WTC11 (cell line): ENCODE measurements around the gene VLDLR. TPM values are rescaled to one million over a fixed set of nuclear protein-coding genes. Genes with fewer than 3 reads are reported as not detected.

Source experiments
- ATAC-seq: fragments of 200-7000 bp; cut with Tn5 transposase; 2 replicates; pipeline ENCODE4 v1.10.0; 2021; ENCODE audit warnings: mild to moderate bottlenecking, moderate library complexity
- CTCF ChIA-PET: fragments of 300-600 bp; sonication (Branson Sonifier 250); formaldehyde crosslinking; loops from one replicate; lab custom pipeline; 2021; ENCODE audit warnings: antibody characterized with exemption; lab: Charles Lee
- POLR2A ChIA-PET: fragments of 350-600 bp; sonication (Branson Sonifier 250); formaldehyde crosslinking; loops from one replicate; lab custom pipeline; 2021; ENCODE audit warnings: antibody characterized with exemption; lab: Charles Lee
- DNase-seq: peaks from one replicate; pipeline ENCODE4 v3.0.0; 2021; ENCODE audit warnings: low spot score
- H3K27ac Mint-ChIP-seq: 2 replicates; pipeline ENCODE4 v1.8.0; 2021; ENCODE audit warnings: mixed read lengths
- H3K27me3 Mint-ChIP-seq: 2 replicates; pipeline ENCODE4 v1.8.0; 2021; ENCODE audit warnings: low read depth, mild to moderate bottlenecking, moderate library complexity, mixed read lengths
- H3K36me3 Mint-ChIP-seq: 2 replicates; pipeline ENCODE4 v1.8.0; 2021; ENCODE audit warnings: mixed read lengths
- H3K4me1 Mint-ChIP-seq: 2 replicates; pipeline ENCODE4 v1.8.0; 2022; ENCODE audit warnings: mixed read lengths
- H3K4me3 Mint-ChIP-seq: 2 replicates; pipeline ENCODE4 v1.8.0; 2021; ENCODE audit warnings: mild to moderate bottlenecking, moderate library complexity, mixed read lengths
- H3K9me3 Mint-ChIP-seq: 2 replicates; pipeline ENCODE4 v1.8.0; 2021; ENCODE audit warnings: mixed read lengths
- AFF4 ChIP-seq: sonication (generic); formaldehyde crosslinking; IDR thresholded peaks from 2 replicates; pipeline ENCODE4 v1.8.1; 2023; ENCODE audit warnings: mild to moderate bottlenecking, missing genetic modification reagents, borderline replicate concordance
- AR ChIP-seq: fragments of 250-450 bp; sonication (Bioruptor Pico); IDR thresholded peaks from 2 replicates; pipeline ENCODE4 v1.9.0; 2021; ENCODE audit warnings: mild to moderate bottlenecking
- ATF1 ChIP-seq: sonication (generic); formaldehyde crosslinking; IDR thresholded peaks from 2 replicates; pipeline ENCODE4 v1.8.1; 2023; ENCODE audit warnings: mild to moderate bottlenecking, moderate library complexity, missing genetic modification reagents
- CTCF ChIP-seq: fragments of 200-600 bp; IDR thresholded peaks from 2 replicates; pipeline ENCODE4 v1.8.0; 2022; ENCODE audit warnings: antibody characterized with exemption
- ELF4 ChIP-seq: sonication (generic); formaldehyde crosslinking; IDR thresholded peaks from 2 replicates; pipeline ENCODE4 v1.8.1; 2022; ENCODE audit warnings: low read depth, mild to moderate bottlenecking, moderate library complexity, missing genetic modification reagents
- ETV6 ChIP-seq: sonication (generic); formaldehyde crosslinking; IDR thresholded peaks from 2 replicates; pipeline ENCODE4 v1.8.1; 2022; ENCODE audit warnings: mild to moderate bottlenecking, missing genetic modification reagents
- FOXK1 ChIP-seq: sonication (generic); formaldehyde crosslinking; IDR thresholded peaks from 2 replicates; pipeline ENCODE4 v1.8.0; 2022; ENCODE audit warnings: mild to moderate bottlenecking, moderate library complexity, missing genetic modification reagents
- GABPB1 ChIP-seq: sonication (generic); formaldehyde crosslinking; IDR thresholded peaks from 2 replicates; pipeline ENCODE4 v1.8.1; 2023; ENCODE audit warnings: mild to moderate bottlenecking, missing genetic modification reagents
- HMGA2 ChIP-seq: fragments of 250-450 bp; sonication (Bioruptor Pico); IDR thresholded peaks from 2 replicates; pipeline ENCODE4 v1.4.0; 2021; ENCODE audit warnings: mild to moderate bottlenecking, moderate library complexity
- MAX ChIP-seq: sonication (generic); formaldehyde crosslinking; IDR thresholded peaks from 2 replicates; pipeline ENCODE4 v1.8.0; 2022; ENCODE audit warnings: mild to moderate bottlenecking, missing genetic modification reagents
- MXD4 ChIP-seq: fragments of 250-450 bp; sonication (Bioruptor Pico); IDR thresholded peaks from 2 replicates; pipeline ENCODE4 v1.8.0; 2021; ENCODE audit warnings: mild to moderate bottlenecking, moderate library complexity, borderline replicate concordance
- MYBL2 ChIP-seq: sonication (generic); formaldehyde crosslinking; IDR thresholded peaks from 2 replicates; pipeline ENCODE4 v1.8.1; 2023; ENCODE audit warnings: mild to moderate bottlenecking, moderate library complexity, missing genetic modification reagents
- NFATC4 ChIP-seq: fragments of 250-450 bp; sonication (Bioruptor Pico); IDR thresholded peaks from 2 replicates; pipeline ENCODE4 v1.9.0; 2021; ENCODE audit warnings: mild to moderate bottlenecking
- NR1H2 ChIP-seq: sonication (generic); formaldehyde crosslinking; IDR thresholded peaks from 2 replicates; pipeline ENCODE4 v1.9.0; 2021; ENCODE audit warnings: mild to moderate bottlenecking, moderate library complexity, missing genetic modification reagents
- NR2C2 ChIP-seq: sonication (generic); formaldehyde crosslinking; IDR thresholded peaks from 2 replicates; pipeline ENCODE4 v1.8.0; 2022; ENCODE audit warnings: mild to moderate bottlenecking, missing genetic modification reagents
- NR3C1 ChIP-seq: sonication (generic); formaldehyde crosslinking; conservative IDR thresholded peaks from 2 replicates; pipeline ENCODE4 v1.8.1; 2023; ENCODE audit warnings: low read depth, mild to moderate bottlenecking, missing genetic modification reagents
- OVOL2 ChIP-seq: fragments of 250-450 bp; sonication (Bioruptor Pico); IDR thresholded peaks from 2 replicates; pipeline ENCODE4 v1.9.0; 2021; ENCODE audit warnings: mild to moderate bottlenecking, borderline replicate concordance
- RELA ChIP-seq: sonication (generic); formaldehyde crosslinking; IDR thresholded peaks from 2 replicates; pipeline ENCODE4 v1.8.1; 2022; ENCODE audit warnings: missing genetic modification reagents, mild to moderate bottlenecking, borderline replicate concordance
- SMAD3 ChIP-seq: sonication (generic); formaldehyde crosslinking; IDR thresholded peaks from 2 replicates; pipeline ENCODE4 v1.8.0; 2022; ENCODE audit warnings: missing genetic modification reagents, mild to moderate bottlenecking, borderline replicate concordance
- ZNF219 ChIP-seq: sonication (generic); formaldehyde crosslinking; IDR thresholded peaks from 2 replicates; pipeline ENCODE4 v1.8.0; 2023; ENCODE audit warnings: missing genetic modification reagents, mild to moderate bottlenecking, borderline replicate concordance
- ZNF232 ChIP-seq: sonication (generic); formaldehyde crosslinking; IDR thresholded peaks from 2 replicates; pipeline ENCODE4 v1.8.0; 2022; ENCODE audit warnings: mild to moderate bottlenecking, missing genetic modification reagents
- ZNF396 ChIP-seq: fragments of 250-450 bp; sonication (Bioruptor Pico); IDR thresholded peaks from 2 replicates; pipeline ENCODE4 v1.8.0; 2021; ENCODE audit warnings: mild to moderate bottlenecking, moderate library complexity, borderline replicate concordance
- ZNF425 ChIP-seq: fragments of 250-450 bp; sonication (Bioruptor Pico); conservative IDR thresholded peaks from 2 replicates; pipeline ENCODE4 v1.9.0; 2021; ENCODE audit warnings: mild to moderate bottlenecking
- total RNA-seq: library from RNA; stranded (reverse); gene quantifications from 3 replicates; pipeline ENCODE4 v1.2.3, GENCODE V29; 2021

Gene VLDLR
- total RNA-seq, 1 experiment from 2014 or later = 40.8 TPM

- Mint-ChIP-seq H3K36me3 (no peaks in the 10 kb centered on the region), H3K27me3 (no peaks in the 10 kb centered on the region), H3K4me3 (no peak overlapping the region), H3K9me3 (no peaks in the 10 kb centered on the region), H3K27ac (no peak overlapping the region), H3K4me1 (peaks cover 4% of the 10 kb centered on the region)
- ChIA-PET POLR2A (no interaction called here), CTCF (no interaction called here)
- DNase-seq (no peak), ATAC-seq (no peak)
- TF ChIP-seq OVOL2 (CRISPR knock-in tag) (no peak), ATF1 (CRISPR knock-in tag) (no peak)
Observed at GRCh38 chr9:2691626-2692025, 70.0 kb downstream of the VLDLR start.

GRCh38 chr9:2693056-2693455 lies 71.5 kb downstream of the VLDLR start:
- DNase-seq = no peak
- Mint-ChIP-seq H3K9me3 (no peaks in the 10 kb centered on the region; the same call in 1 of the 2 replicates), H3K36me3 (no peaks in the 10 kb centered on the region)
- ATAC-seq = no peak
- no peak for TF ChIP-seq MXD4
- TF ChIP-seq AFF4 (CRISPR knock-in tag) = no peak
- TF ChIP-seq MYBL2 (CRISPR knock-in tag) = no peak
- no peak for TF ChIP-seq OVOL2 (CRISPR knock-in tag)
- no peak for TF ChIP-seq NR1H2
- TF ChIP-seq ZNF396 (CRISPR knock-in tag) = no peak
- TF ChIP-seq NR3C1 (CRISPR knock-in tag) = no peak
- no peak for TF ChIP-seq MAX (CRISPR knock-in tag)
- no peak for TF ChIP-seq ZNF232 (CRISPR knock-in tag)
- no peak for TF ChIP-seq AR
- no peak for TF ChIP-seq CTCF
- no peak for TF ChIP-seq ETV6
- TF ChIP-seq, all 79 proteins: peak for 0
- ChIA-PET POLR2A (no interaction called here), CTCF (interaction anchor here (0.8 kb wide), 1 partner anchor 570 kb away, joined by 3 read pairs; no protein-coding TSS in a partner anchor)
- Mint-ChIP-seq H3K27ac (no peak overlapping the region), H3K4me3 (no peak overlapping the region), H3K4me1 (no peaks in the 10 kb centered on the region), H3K27me3 (no peaks in the 10 kb centered on the region)

- Mint-ChIP-seq H3K27me3 (no peaks in the 10 kb centered on the region), H3K36me3 (no peaks in the 10 kb centered on the region), H3K9me3 (no peaks in the 10 kb centered on the region; the same call in 1 of the 2 replicates), H3K27ac (no peak overlapping the region), H3K4me1 (peaks cover 29% of the 10 kb centered on the region), H3K4me3 (no peak overlapping the region)
- no peak for DNase-seq
- POLR2A ChIA-PET = no interaction called here
- CTCF ChIA-PET = no interaction called here
- TF ChIP-seq ZNF219 (CRISPR knock-in tag) (no peak), RELA (no peak), GABPB1 (CRISPR knock-in tag) (no peak), ELF4 (CRISPR knock-in tag) (no peak), HMGA2 (CRISPR knock-in tag) (no peak), NR2C2 (CRISPR knock-in tag) (no peak), ZNF425 (no peak), FOXK1 (CRISPR knock-in tag) (no peak), SMAD3 (no peak), NFATC4 (CRISPR knock-in tag) (no peak)
- ATAC-seq = no peak
Observed at GRCh38 chr9:2697492-2697891, 75.9 kb downstream of the VLDLR start.
